Bronchus fibroblast of lung (primary cell): Measurements from ENCODE around the gene KRTAP1-1. TPM values are rescaled to one million over a fixed set of nuclear protein-coding genes. Genes with fewer than 3 reads are reported as not detected.

ENCODE experiments used
- total RNA-seq: library from RNA; depleted of rRNA; stranded (reverse); fragments of >200 nt; gene quantifications from 2 replicates; pipeline ENCODE4 v1.2.3, GENCODE V29; 2015

KRTAP1-1 gene
- total RNA-seq = not detected in 2 replicates

DNA sequence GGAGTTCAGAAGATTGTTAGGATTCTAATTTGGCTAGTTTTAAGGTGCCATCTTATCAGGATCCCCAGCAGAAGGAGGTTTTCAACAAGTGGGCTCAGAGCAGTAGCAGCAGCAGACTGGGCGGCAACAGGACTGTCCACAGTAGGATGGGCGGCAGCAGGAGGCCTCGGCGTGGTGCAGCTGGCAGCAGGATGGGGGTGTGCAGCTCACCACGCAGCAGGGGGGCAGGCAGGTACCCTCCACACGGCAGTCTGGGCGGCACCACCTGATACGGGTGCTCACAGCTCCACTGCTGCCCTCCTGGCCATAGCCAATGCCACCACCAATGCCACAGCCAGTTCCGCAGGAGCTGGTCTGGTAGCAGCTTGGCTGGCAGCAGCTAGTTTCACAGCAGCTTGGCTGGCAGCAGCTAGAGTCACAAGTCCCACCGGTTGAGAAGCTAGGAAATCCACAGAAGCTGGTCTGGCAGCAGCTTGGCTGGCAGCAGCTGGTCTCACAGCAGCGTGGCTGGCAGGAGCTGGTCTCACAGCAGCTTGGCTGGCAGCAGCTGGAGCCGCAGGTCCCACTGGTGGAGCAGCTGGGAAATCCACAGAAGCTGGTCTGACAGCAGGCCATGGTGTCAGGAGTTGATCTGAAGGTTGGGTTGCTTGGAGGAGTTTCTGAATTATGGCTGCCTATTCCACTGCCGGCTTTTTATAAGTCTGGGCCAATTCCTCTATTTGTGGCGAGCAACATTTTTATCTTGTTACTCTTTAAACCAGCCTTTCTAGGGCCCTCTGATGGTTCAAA, at the start of gene KRTAP1-1:
Gene KRTAP1-1 (minus strand): TSS at position 668 of the 789 bp plus-strand sequence. CDS start 53 bp downstream, at position 615.

GRCh38 chr17:41084100-41084856, 43.0 kb upstream of the KRTAP1-1 start, which contains the start of gene KRTAP4-7:
KRTAP4-7 (plus strand) TSS chr17:41084150; CDS start chr17:41084207, 57 bp downstream.

DNA sequence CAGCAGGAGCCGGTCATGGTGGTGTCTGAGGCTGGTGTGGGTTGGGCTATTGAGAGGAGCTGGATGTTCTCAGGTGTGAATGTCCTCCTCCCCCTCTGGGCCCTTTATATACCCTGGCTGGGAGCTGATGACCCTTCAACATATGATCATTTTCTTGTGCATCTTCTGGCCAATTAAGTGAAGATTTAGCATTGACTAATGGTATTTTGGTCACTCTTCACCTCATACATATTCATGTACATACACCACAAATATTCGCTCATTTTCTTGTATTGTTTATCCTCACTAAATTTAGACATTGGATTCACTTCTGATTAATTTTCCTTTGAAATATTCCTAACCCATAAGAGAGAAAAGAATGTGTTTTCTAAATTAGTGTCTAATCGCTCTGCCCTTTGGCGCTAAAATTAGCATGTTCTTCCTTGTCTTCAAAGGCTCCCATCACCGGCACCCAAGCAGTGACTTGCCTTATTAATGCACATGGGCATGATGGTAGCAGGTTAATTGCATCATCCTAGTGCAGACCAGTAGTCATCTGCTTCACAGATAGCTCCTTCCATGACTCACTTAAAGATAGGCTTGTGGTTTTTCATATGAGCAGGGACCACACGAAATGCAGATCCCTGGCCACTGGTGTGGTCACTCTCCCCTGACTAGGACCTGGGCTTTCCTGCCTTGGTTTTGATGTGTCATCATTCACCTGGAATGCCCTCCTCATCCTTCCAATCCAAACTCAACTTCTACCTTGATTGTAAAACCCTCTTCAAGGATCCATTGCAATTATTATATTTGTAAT, 24.8 kb upstream of the KRTAP1-1 start, which contains the start of gene KRTAP2-4:
Gene KRTAP2-4 (minus strand): TSS at position 51 of the 796 bp plus-strand sequence. CDS start 34 bp downstream, at position 17.

DNA sequence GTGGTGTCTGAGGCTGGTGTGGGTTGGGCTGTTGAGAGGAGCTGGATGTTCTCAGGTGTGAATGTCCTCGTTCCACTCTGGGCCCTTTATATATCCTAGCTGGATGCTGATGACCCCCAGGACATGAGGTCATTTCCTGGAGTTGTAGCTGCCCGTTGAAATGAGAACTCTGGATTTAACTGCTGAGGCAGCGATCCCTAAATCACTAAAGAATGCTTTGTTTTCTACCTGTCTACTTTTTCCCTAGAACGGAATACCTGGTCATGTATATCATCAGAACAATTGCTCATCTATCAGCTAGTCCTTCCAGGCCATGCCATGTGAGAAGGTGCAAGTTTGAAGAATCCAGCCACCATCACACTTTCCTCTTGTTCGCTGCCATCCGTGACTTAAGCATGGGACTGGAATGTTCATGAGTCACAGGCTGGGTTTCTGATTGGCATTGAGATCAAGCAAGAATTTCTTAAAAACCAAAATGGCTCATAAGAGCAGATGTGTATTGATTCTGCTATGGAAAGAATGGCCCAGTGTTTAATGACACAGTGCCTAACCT, 18.9 kb upstream of the KRTAP1-1 start, which contains the start of gene KRTAP2-3:
Gene KRTAP2-3 (minus strand): TSS at position 63 of the 553 bp plus-strand sequence. CDS start 64 bp downstream, outside the sequence.

GRCh38 chr17:41055130-41055529, 13.9 kb upstream of the KRTAP1-1 start, which contains the start of gene KRTAP2-2:
KRTAP2-2 (minus strand) TSS chr17:41055230; CDS start chr17:41055211, 19 bp downstream.

GRCh38 chr17:41046735-41047465, 5.7 kb upstream of the KRTAP1-1 start, which contains the start of gene KRTAP2-1:
KRTAP2-1 (minus strand) TSS chr17:41047316; CDS start chr17:41047267, 49 bp downstream.

DNA sequence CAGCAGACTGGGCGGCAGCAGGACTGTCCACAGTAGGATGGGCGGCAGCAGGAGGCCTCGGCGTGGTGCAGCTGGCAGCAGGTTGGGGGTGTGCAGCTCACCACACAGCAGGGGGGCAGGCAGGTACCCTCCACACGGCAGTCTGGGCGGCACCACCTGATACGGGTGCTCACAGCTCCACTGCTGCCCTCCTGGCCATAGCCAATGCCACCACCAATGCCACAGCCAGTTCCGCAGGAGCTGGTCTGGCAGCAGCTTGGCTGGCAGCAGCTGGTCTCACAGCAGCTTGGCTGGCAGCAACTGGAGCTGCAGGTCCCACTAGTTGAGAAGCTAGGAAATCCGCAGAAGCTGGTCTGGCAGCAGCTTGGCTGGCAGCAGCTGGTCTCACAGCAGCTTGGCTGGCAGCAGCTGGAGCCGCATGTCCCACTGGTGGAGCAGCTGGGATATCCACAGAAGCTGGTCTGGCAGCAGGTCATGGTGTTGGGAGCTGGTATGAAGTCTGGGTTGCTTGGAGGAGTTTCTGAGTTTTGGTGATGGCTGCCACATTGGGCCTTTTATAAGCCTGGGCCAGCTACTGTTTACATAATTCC, 6.8 kb downstream of the KRTAP1-1 start, which contains the start of gene KRTAP1-3:
Gene KRTAP1-3 (minus strand): TSS at position 529 of the 590 bp plus-strand sequence. CDS start 53 bp downstream, at position 476.

DNA sequence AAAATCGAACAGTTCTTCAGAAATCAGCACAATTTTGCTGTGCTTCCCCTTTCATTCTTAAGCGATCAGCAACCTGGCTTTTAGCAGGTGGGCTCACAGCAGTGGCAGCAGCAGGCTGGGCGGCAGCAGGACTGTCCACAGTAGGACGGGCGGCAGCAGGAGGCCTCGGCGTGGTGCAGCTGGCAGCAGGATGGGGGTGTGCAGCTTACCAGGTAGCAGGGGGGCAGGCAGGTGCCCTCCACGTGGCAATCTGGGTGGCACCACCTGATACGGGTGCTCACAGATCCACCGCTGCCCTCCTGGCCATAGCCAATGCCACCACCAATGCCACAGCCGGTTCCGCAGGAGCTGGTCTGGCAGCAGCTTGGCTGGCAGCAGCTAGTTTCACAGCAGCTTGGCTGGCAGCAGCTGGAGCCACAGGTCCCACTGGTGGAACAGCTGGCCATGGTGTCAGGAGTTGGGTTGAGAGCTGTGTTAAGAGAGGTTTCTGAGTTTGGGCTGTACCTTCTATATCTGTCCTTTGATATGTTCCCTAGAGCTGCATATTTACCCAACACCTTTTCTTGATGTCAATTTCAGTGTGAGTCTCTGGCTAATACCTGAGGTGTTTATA, 11.5 kb downstream of the KRTAP1-1 start, which contains the start of gene KRTAP1-4:
Gene KRTAP1-4 (minus strand): TSS at position 563 of the 613 bp plus-strand sequence. CDS start 117 bp downstream, at position 446.

DNA sequence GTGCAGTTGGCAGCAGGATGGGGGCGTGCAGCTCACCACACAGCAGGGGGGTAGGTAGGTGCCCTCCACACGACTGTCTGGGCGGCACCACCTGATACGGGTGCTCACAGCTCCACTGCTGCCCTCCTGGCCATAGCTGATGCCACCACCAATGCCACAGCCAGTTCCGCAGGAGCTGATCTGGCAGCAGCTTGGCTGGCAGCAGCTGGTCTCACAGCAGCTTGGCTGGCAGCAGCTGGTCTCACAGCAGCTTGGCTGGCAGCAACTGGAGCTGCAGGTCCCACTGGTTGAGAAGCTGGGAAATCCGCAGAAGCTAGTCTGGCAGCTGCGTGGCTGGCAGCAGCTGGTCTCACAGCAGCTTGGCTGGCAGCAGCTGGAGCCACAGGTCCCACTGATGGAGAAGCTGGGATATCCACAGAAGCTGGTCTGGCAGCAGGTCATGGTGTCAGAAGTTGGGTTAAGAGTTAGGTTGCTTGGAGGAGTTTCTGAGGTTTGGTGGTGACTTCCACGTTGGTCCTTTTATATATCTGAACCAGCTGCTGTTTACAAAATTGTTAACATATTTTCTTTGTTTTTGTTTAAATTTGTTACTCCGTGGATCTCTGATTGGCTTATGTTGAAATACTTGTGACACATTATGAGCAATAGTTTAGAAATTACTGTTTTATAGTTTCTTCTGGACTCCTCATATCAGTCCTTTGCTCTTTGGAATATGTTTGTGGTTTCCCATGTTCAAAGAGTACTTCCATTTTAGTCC, 14.4 kb downstream of the KRTAP1-1 start, which contains the start of gene KRTAP1-5:
Gene KRTAP1-5 (minus strand): TSS at position 494 of the 757 bp plus-strand sequence. CDS start 53 bp downstream, at position 441.

DNA sequence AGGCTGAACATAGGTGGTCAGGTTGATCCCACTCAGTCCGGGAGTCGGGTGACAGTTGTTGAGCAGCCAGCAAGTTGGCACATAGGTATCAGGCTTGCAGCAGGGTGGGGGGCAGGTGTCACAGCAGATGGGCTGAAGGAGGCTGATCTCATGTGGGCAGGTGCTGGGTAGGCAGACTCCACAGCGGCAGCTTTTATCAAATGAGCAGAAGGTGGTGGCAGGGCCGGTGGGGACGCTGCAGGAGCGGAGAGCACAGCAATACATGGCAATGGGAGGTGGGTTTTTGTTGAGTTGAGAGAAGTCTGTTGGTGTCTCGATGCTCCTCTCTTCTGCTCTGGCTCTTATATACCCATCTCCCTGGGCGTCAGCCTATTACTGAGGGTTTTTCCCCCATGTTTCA, 32.4 kb downstream of the KRTAP1-1 start, which contains the start of gene KRTAP3-1:
Gene KRTAP3-1 (minus strand): TSS at position 318 of the 400 bp plus-strand sequence. CDS start 54 bp downstream, at position 264.

DNA sequence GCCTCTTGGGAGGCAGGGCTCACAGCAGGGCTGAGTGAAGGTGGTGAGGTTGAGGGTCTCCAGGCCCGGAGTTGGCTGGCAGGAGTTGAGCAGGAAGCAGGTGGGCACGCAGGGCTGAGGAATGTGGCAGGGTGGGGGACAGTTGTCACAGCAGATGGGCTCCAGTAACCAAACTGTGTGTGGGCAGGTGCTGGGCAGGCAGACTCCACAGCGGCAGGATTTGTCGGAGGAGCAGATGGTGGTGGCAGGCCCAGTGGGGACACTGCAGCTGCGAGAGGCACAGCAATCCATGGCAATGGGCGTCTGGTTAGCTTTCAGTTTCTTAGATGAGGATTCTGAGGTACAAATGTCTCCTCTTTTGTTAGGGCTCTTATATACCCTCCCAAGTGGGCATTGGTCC, 41.7 kb downstream of the KRTAP1-1 start, which contains the start of gene KRTAP3-2:
Gene KRTAP3-2 (minus strand): TSS at position 344 of the 400 bp plus-strand sequence. CDS start 53 bp downstream, at position 291.

DNA sequence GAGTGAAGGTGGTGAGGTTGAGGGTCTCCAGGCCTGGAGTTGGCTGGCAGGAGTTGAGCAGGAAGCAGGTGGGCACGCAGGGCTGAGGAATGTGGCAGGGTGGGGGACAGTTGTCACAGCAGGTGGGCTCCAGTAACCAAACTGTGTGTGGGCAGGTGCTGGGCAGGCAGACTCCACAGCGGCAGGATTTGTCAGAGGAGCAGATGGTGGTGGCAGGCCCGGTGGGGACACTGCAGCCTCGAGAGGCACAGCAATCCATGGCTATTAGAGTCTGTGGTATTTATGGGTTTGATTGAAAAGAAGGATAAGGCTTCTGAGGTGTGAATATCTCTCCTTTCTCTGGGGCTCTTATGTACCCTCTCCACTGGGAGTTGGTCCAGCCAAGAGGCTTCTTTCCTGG, 47.4 kb downstream of the KRTAP1-1 start, which contains the start of gene KRTAP3-3:
Gene KRTAP3-3 (minus strand): TSS at position 326 of the 400 bp plus-strand sequence. CDS start 67 bp downstream, at position 259.

Other genes starting within 250 kb of the KRTAP1-1 start
- gene KRT28, start 241.5 kb downstream of the KRTAP1-1 start, total RNA-seq = not detected in 2 replicates
- gene KRT10, start 218.8 kb downstream of the KRTAP1-1 start, total RNA-seq = 18.7 and 22.6 TPM in 2 replicates
- gene KRT12, start 174.2 kb downstream of the KRTAP1-1 start, total RNA-seq = not detected in 2 replicates
- gene KRT20, start 156.2 kb downstream of the KRTAP1-1 start, total RNA-seq = not detected in 2 replicates
- under 0.01 TPM in 1 of 2 replicates, not detected in the other for gene KRT23, start 103.8 kb downstream of the KRTAP1-1 start, total RNA-seq
- not detected in 2 replicates for gene KRT39, start 74.5 kb downstream of the KRTAP1-1 start, total RNA-seq
- gene KRT40, start 57.1 kb downstream of the KRTAP1-1 start, total RNA-seq = not detected in 2 replicates
- not detected in 2 replicates for gene KRTAP3-3, start 47.3 kb downstream of the KRTAP1-1 start, total RNA-seq
- not detected in 2 replicates for gene KRTAP3-2, start 41.5 kb downstream of the KRTAP1-1 start, total RNA-seq
- gene KRTAP3-1, start 32.3 kb downstream of the KRTAP1-1 start, total RNA-seq = not detected in 2 replicates
- 0.50 and 0.59 TPM in 2 replicates for gene KRTAP1-5, start 14.2 kb downstream of the KRTAP1-1 start, total RNA-seq
- gene KRTAP1-4, start 11.3 kb downstream of the KRTAP1-1 start, total RNA-seq = not detected in 2 replicates
- not detected in 2 replicates for gene KRTAP1-3, start 6.6 kb downstream of the KRTAP1-1 start, total RNA-seq
- not detected in 2 replicates for gene KRTAP2-1, start 5.9 kb upstream of the KRTAP1-1 start, total RNA-seq
- not detected in 2 replicates for gene KRTAP2-2, start 13.8 kb upstream of the KRTAP1-1 start, total RNA-seq
- gene KRTAP2-3, start 18.7 kb upstream of the KRTAP1-1 start, total RNA-seq = not detected in 2 replicates
- not detected in 2 replicates for gene KRTAP2-4, start 24.4 kb upstream of the KRTAP1-1 start, total RNA-seq
- not detected in 2 replicates for gene KRTAP4-7, start 42.7 kb upstream of the KRTAP1-1 start, total RNA-seq
- not detected in 2 replicates for gene KRTAP4-8, start 56.7 kb upstream of the KRTAP1-1 start, total RNA-seq
- not detected in 2 replicates for gene KRTAP4-16, start 60.8 kb upstream of the KRTAP1-1 start, total RNA-seq
- not detected in 2 replicates for gene KRTAP4-9, start 63.9 kb upstream of the KRTAP1-1 start, total RNA-seq
- not detected in 2 replicates for gene KRTAP4-11, start 76.9 kb upstream of the KRTAP1-1 start, total RNA-seq
- not detected in 2 replicates for gene KRTAP4-12, start 82.7 kb upstream of the KRTAP1-1 start, total RNA-seq
- not detected in 2 replicates for gene KRTAP4-6, start 99.1 kb upstream of the KRTAP1-1 start, total RNA-seq
- gene KRTAP4-5, start 108.4 kb upstream of the KRTAP1-1 start, total RNA-seq = not detected in 2 replicates
- gene KRTAP4-4, start 119.3 kb upstream of the KRTAP1-1 start, total RNA-seq = not detected in 2 replicates
- not detected in 2 replicates for gene KRTAP4-3, start 126.8 kb upstream of the KRTAP1-1 start, total RNA-seq
- not detected in 2 replicates for gene KRTAP4-2, start 136.8 kb upstream of the KRTAP1-1 start, total RNA-seq
- gene KRTAP4-1, start 143.5 kb upstream of the KRTAP1-1 start, total RNA-seq = not detected in 2 replicates
- not detected in 2 replicates for gene KRTAP9-1, start 148.4 kb upstream of the KRTAP1-1 start, total RNA-seq
- not detected in 2 replicates for gene KRTAP9-2, start 185.2 kb upstream of the KRTAP1-1 start, total RNA-seq
- gene KRTAP9-3, start 191.0 kb upstream of the KRTAP1-1 start, total RNA-seq = not detected in 2 replicates
- not detected in 2 replicates for gene KRTAP9-8, start 196.5 kb upstream of the KRTAP1-1 start, total RNA-seq
- not detected in 2 replicates for gene KRTAP9-4, start 208.2 kb upstream of the KRTAP1-1 start, total RNA-seq
- gene KRTAP9-9, start 213.9 kb upstream of the KRTAP1-1 start, total RNA-seq = not detected in 2 replicates
- gene KRTAP9-6, start 223.9 kb upstream of the KRTAP1-1 start, total RNA-seq = not detected in 2 replicates
- not detected in 2 replicates for gene KRTAP9-7, start 234.2 kb upstream of the KRTAP1-1 start, total RNA-seq